Stimulated activated naive CD8-positive, alpha-beta T cell treated with anti-CD3 and anti-CD28 coated beads, Interleukin-15, Interleukin-2, amounts not matched to agents 100 U/mL and 50 U/mL, for 24 hours (primary cell): ENCODE results near the gene TMEM37.

Experiments used
- ATAC-seq: fragments of 150-1000 bp; cut with Tn5 transposase; one replicate; pipeline ENCODE4 v1.10.0; 2021
- DNase-seq: peaks from one replicate; pipeline ENCODE4 v3.0.0; 2021

Gene TMEM37

GRCh38 chr2:119433636-119434327, 2.1 kb downstream of the TMEM37 start:
- no peak for DNase-seq
- ATAC-seq = no peak

- ATAC-seq (no peak), DNase-seq (no peak)
These were observed 3.0 kb downstream of the TMEM37 start for GRCh38 chr2:119434664-119435063.

- DNase-seq (no peak), ATAC-seq (no peak)
These were observed 3.7 kb downstream of the TMEM37 start for GRCh38 chr2:119435081-119435952.

- ATAC-seq = no peak
- DNase-seq = no peak
These were observed 4.3 kb downstream of the TMEM37 start for GRCh38 chr2:119435953-119436297.

GRCh38 chr2:119436993-119437772, 5.5 kb downstream of the TMEM37 start:
- ATAC-seq = no peak
- DNase-seq = no peak

- no peak for DNase-seq
- ATAC-seq = no peak
These were observed 6.5 kb downstream of the TMEM37 start for GRCh38 chr2:119438128-119438656.

GRCh38 chr2:119438726-119439284, 7.2 kb downstream of the TMEM37 start:
- DNase-seq = no peak
- no peak for ATAC-seq

- ATAC-seq (no peak), DNase-seq (no peak)
These were observed 8.2 kb downstream of the TMEM37 start for GRCh38 chr2:119439574-119440500.

GRCh38 chr2:119440501-119440870, 8.8 kb downstream of the TMEM37 start:
- DNase-seq = no peak
- no peak for ATAC-seq

GRCh38 chr2:119440873-119441272, 9.2 kb downstream of the TMEM37 start:
- ATAC-seq = no peak
- no peak for DNase-seq

GRCh38 chr2:119441376-119442225, 9.9 kb downstream of the TMEM37 start:
- ATAC-seq (no peak), DNase-seq (no peak)

GRCh38 chr2:119442226-119442619, 10.6 kb downstream of the TMEM37 start:
- DNase-seq (no peak), ATAC-seq (no peak)

GRCh38 chr2:119442850-119443249, 11.2 kb downstream of the TMEM37 start:
- DNase-seq (no peak), ATAC-seq (no peak)

GRCh38 chr2:119446037-119446436, 14.4 kb downstream of the TMEM37 start:
- DNase-seq = no peak
- no peak for ATAC-seq

GRCh38 chr2:119448427-119449141, 16.9 kb downstream of the TMEM37 start:
- ATAC-seq = no peak

GRCh38 chr2:119449521-119449920, 17.9 kb downstream of the TMEM37 start:
- ATAC-seq (no peak), DNase-seq (no peak)

More at GRCh38 chr2:119448427-119449141, 16.9 kb downstream of the TMEM37 start:
- no peak for DNase-seq

GRCh38 chr2:119451336-119452050, 19.8 kb downstream of the TMEM37 start:
- no peak for ATAC-seq

GRCh38 chr2:119453972-119454593, 22.4 kb downstream of the TMEM37 start:
- DNase-seq (no peak), ATAC-seq (no peak)

More at GRCh38 chr2:119451336-119452050, 19.8 kb downstream of the TMEM37 start:
- no peak for DNase-seq
